C1 segment of cervical spinal cord (tissue), 14 donors: ENCODE data around the gene MRPS15.

Source experiments
- DNase-seq, 14 donors: peaks; one replicate each; lab custom pipeline; 2025; lab: John Stamatoyannopoulos, UW

MRPS15 gene

DNA sequence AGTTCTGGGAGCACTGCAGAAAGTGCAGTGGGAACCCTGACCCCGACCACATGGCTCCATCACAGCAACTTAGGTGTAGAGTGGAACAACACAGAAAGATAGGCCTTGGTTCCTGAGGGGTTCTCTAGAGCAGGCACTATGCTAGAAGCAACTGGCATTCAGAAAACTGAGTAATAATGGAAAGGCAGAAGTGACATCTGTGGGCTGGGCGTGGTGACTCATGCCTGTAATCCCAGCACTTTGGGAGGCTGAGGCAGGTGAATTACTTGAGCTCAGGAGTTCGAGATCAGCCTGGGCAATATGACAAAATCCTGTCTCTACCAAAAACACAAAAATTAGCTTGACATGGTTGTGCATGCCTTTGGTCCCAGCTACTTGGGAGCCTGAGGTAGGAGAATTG, 5.3 kb downstream of the MRPS15 start:
- DNase-seq: no peak

DNA sequence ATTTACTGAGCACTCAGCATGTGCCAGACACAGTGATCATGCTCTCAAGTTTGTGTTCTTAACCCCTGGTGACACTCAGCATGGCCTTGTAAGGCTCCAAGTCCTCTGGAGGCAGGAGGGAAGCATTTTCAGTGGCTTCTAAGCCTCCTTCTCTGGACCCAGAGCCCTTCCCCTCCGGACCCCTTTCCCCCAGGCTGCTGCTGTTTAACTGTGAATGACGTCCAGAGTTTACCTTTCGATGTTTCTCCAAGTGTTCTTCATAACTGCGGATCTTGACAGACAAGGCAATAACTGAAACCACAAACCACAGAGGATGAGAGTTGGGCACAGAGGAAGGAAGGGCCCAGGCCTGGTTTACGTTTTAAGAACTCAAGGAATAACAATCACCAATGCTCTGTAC, 6.5 kb downstream of the MRPS15 start:
- no peak for DNase-seq

DNA sequence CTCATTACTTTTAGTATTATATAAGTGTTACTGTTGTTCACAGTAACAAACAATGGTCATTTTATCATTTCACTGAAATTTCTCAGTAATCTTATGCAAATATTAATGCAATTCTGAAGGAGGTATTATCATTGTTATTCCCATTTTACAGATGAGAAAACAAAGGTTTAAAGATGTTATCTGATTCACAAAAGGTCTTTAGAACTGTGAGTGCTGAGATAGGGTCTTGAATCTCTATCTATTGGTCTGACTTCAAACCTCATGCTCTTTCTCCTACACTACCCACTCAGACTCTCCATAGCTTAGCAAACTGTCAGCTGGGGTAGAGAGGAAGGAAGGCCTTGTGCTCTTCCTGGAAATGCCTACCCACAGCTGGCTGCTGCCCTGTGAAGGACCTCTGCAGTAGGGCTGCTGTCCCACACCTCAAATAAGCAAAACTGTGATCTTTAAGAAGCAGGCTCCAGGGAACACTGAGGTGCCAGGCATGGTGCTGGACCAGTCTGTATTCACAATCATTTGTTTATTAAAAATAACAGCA, 7.7 kb downstream of the MRPS15 start:
- no peak for DNase-seq

DNA sequence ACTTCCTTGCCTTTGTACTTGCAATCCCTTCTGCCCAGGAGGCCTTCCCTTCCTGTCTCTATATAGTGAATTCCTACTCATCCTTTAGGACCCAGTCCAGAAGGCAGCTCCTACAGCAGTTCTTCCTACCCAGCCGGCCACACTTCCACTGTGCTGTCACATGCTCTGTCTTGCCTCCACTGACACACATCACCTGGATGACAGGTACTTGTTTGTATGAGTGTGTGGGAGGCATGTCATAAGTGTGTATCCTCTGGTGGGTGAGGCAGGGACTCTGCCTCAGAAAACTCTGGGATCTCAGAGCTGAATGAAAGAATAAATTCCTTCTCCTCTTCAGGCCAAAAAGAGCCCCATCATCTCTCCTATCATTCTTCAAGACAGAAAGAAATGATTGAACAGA, 8.8 kb downstream of the MRPS15 start:
- DNase-seq: no peak

DNA sequence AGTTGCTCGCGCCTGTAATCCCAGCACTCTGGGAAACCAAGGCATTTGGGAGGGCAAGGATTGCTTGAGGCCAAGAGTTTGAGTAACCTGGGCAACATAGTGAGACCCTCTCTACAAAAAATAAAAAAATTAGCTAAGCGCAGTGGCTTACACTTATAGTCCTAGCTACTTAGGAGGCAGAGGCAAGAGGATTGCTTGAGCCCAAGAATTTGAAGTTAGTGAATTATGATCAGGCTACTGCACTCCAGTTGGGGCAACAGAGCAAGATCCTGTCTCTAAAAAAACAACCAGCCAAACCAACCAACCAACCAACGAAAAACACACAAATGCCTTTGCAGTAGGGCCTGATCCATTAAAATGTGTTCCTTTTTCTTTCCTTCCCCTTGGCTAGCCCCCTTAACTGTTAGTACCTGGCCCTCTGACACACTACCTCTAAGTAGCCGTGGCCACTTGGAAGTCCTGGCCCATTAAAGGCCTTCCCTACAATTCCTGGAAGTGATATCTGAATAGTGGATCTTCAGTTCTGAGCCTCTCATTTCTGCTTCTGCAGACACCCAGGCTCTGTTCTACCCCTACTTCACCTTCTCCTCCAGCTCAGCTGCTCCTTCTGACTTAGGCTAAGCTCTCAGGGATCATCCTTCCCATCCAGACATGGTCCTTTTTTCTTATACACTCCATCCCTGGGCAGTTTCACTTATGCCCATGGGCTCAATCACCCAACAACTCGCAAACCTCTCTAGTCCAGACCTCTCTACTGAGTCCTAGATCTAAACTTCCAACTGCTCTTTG, 10.4 kb downstream of the MRPS15 start:
- DNase-seq: no peak

DNA sequence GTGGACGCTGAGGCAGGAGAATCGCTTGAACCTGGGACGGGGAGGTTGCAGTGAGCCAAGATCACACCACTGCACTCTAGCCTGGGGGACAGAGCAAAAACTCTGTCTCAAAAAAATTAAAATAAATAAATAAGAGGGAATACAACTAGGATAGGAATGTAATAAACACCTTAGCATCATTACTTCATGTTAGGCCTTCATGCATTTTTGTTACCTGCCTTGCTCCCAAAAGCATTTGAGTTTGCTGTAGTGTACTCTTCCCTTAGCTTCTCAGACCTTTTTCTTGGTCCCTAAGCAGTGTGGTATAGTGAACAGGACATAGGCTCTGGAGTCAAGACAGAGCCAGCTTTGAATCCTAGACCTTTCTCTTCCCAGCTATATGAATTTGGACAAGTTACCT, 11.1 kb downstream of the MRPS15 start:
- DNase-seq: no peak

DNA sequence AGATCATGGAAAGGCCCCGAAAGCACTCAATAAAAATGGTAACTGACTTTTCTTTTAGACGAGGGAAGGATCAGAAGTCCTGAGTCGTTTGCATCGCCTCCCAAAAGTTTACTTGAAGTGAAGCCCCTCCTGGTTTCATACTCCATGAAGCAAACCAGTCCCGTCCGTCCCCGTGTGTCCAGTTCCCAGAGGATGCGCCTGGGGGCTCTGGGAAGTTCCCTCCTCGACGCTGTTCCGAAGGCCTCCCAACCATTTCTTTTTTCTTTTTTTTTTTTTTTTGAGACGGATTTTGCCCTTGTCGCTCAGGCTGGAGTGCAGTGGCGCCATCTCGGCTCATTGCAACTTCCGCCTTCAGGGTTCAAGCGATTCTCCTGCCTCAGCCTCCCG, 13.3 kb downstream of the MRPS15 start:
- no peak for DNase-seq

DNA sequence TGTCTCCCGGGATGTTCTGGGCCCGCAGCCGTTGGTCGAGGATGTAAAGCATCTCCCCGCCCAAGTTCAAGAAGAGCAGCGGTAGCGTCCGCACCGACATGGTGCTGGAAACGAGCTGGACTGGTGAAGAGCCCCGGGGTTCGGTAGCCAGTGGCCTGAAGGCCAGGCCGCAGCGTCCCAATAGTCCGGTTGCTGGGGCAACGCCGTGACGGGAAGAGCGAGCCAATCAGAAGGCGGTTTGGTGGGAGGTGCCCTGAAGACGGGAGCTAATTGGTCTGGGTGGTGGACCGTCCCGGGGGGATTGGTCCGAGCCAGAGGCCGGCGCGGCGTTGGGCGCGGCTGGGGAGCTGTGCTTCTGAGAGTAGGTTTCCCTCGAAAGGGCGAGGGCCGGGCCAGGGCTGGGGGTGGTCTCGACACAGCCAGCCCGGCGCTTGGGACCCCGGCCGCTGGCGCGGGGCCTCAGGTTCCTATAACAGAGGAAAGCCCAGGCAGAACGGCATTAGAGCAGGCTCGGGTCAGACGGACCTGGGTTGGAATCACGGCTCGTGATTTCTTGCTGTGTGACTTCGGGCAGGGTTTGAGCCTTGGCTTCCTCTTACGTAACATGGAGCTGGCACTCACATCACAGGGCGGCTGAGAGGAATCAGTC, 13.8 kb downstream of the MRPS15 start, which contains the start of gene OSCP1:
OSCP1 (minus strand) TSS at position 182 of the 649 bp plus-strand sequence; CDS start at position 100, 82 bp downstream.
- DNase-seq: peak; percentile 63 to 95 (median 91)

DNA sequence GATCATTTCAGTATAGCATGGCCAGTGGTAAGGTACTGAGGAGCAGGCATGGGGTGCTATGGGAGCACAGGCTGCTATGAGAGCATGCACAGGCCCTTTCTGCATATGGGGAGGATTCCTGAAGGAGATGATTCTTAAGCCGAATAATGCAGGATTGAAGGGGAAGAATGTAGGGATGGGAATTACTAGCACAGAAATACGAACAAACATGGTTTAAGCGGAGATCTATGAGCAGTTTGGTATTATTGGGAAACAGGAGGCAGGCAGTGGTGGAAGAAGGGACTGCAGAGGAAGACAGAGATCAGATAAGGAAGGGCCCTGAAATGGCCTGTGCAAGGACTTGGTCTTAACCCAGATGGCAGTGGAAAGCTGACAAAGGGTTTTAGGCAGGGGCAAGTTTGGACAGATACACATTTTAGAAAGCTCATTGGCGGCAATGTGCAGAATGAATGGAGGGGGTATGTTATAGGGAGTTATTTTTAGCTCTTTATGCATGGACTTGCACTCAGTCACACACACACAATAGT, 15.6 kb downstream of the MRPS15 start:
- no peak for DNase-seq

DNA sequence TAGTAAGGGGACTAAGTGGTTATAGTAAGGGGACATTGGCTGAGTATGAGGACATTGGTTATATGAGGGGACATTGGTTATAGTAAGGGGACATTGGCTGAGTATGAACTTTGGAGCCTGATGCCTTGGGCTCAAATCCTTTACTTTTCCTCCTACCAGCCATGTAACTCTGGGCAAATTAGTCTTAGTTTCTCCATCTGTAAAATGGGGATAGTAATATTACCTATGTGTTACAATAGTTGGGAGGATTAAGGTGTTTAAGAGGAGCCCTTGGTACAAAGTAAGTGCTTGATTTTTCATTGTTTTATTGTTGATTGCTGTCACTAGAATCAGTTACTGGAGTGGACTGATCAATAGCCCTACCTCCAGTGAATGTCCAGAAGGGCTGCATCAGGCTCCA, 16.7 kb downstream of the MRPS15 start:
- no peak for DNase-seq

DNA sequence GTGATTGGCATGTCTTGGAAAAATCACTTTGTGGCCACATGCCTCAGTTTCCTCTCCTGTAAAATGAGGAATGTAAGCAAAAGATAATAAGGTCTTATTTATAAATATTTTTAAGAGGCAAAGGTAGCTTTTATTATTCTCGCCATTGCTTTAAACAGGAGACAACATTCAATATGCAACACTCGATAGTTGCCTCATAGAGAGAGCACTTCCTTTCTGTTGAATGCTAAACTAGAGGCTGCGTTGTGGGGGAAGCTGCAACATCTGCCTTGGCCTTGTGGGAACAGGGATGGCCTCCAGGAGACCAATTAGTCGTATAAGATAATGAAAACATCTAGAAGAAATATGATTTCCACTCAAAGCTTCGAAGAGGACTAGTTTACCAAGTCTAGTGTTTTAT, 17.4 kb downstream of the MRPS15 start:
- no peak for DNase-seq

DNA sequence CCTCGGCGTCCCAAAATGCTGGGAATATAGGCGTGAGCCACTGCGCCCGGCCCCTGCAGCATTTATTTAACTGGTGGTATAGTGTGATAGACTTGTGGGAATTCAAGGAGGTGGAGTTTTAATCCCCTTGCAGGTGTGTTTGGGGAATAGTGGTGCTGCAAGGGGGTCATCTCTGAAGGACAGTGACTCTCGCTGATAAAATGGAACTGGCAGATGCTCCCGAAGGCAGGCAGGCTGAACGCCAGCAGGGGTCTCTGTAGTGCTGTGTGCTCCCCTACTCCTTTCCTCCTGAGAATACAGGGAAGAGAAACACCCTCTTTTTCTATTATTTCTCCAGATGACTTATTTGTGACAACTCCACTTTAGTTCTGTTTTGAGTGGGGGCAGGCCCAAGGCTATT, 17.9 kb downstream of the MRPS15 start:
- DNase-seq: peak in 1 of 14 donors; percentile 10

DNA sequence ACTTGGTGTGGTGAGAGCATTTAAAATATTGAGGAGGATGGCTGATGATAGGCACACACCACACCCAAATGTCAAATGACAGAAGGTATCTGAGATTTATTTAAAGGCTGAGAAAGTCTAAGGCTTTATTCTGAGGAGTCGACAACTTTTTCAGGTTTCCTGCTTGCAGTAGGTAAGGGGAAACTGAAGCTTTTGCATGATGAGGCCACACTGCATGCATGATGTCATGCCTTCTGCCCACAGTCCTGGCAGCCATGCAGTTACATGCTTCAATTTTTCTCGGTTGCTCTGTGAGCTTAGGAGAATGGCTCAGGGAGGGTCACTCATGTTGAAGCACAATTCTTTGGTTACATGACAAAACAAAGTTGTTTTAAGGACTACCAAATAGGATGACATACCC, 20.9 kb downstream of the MRPS15 start:
- no peak for DNase-seq

DNA sequence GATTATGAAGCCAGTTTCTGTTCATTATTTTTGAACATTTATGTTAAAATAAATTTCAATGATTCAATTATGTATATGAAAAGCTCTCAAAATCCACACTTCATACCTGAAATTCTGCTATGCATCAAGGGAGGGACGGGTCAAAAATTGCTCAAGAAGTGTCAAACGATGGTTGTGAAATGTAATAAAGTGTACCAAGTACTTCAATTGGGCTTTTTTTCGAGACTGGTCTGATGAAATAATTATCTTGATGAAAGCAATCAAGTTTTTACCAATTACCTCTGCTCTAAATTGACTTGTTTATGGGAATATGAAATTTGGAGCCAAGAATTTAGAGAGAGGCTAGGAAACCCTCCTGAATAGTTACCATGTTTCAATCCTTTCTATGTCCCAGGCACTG, 21.8 kb downstream of the MRPS15 start:
- DNase-seq: no peak

DNA sequence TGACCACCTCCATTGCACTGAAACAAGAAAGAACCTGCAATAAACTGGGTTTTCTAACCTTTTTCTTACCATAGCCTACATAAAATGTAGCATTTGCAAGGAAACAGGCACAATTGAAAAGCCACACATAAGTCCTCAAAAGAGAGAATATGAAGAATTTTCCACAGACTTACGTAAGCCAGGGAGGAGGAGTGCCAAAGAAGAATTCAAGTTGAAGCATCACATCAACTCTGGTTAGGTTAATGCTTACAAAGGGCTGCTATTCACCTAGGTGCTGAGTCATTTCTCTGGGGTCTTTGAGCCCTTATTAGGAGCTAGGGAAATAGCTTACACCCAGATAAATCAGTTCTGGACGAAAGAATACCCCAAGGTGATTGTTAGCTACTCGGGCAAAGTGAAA, 23.5 kb downstream of the MRPS15 start:
- no peak for DNase-seq

DNA sequence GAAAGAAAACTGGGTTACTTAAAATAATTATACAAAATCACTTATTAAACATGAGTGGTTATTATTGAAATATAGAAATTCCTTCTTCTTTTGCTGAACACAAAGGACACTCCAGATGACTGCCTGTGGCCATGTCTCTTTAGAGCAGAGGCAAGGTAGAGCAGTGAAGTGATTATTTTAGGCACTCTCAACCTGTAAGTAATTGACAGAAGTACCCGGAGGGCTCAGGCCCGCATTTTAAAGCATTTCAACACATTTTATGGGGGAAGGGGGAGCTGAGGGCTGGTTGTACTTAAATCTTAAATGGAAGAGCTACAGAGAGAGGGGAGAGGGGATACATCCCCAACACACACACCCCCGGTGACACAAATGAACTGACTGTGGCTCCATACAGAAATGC, 24.1 kb downstream of the MRPS15 start:
- no peak for DNase-seq

DNA sequence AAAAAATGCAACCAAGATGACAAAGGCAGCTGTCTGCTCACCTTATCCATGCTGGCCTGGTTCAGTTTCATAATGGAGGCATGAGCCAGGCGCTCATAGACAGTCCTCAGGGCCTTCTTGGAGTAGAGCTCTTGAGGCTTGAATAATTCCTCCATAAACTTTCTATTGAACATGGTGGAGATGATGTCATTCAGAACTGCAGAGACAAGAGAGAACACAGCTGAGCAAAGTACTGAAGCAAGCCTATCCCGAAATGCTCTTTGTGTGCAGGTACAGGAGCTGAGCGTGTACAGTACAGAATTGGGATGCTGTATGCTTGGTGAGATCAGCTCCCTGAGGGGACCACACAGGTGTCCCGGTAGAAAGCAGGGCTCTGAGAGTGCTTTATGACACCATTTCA, 25.5 kb downstream of the MRPS15 start:
- DNase-seq: no peak

DNA sequence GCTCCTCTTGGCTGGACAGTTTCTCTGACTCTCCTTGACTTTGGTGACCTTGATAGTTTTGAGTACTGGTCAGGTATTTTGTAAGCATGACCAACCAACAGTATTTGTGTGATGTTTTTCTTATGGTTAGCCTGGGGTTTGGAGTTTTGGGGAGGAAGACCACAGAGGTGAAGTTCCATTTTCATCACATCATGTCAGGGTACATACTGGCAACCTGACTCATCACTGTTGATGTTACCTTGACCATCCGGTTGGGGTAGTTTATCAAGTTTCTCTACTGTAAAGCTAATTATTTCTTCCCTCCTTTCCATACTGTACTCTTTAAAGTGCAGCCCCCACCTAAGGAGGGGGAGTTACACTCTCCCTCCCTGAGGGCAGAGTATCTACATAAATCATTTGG, 27.4 kb downstream of the MRPS15 start:
- no peak for DNase-seq

DNA sequence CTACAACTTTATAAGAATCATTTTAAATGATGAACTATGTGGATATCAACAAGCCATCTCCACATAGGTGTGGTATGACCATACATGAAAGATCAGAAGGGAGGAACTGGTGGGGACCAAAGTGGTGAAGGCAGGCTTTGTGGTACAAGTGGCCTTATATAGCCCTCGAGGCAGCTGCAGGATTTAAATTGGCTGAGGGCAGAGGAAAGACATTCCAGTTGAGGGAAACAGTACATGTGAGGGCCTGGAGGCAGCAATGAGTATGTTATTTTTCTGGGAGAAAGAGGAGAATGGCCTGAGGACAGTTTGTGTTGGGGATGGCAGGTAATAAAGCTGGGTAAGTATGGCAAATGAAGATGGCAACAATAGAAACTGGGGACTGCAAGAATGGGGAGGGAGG, 31.1 kb downstream of the MRPS15 start:
- DNase-seq: no peak

DNA sequence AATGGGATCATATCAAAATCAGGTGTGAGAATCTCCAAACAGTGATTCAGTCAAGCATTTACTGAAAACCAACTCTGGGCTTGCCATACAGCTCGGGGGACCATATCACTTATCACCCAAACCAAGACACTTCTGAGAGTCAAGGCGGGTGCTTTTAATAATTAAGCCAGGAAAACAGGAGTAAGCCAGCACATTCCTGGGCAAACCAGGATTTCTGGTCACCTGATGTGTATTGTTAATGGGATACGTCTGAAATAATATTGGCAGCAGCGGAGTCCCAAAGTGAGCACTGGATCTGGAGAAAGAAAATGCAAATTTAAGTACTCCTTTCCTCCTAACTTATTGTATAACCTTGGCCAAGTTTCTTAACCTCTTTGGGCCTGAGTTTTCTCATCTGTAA, 31.6 kb downstream of the MRPS15 start:
- no peak for DNase-seq

DNA sequence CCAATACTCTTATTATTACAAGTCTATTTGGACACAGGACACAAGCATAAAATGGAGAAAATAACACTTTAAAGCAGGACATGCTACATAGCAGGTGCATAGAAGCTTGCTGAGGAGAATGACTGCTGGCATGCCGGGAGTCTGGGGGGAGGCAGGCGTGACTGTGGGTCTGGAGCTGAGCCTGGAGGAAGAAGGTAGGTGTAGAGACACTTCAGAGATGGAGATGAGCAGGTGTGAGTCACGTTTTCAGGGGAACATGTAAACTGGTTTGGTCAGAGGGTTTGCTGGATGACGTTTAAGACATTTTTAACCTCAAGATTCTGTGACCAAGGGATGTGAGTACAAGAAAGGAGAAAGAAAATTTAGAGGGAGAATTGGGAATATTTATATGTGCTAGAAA, 38.4 kb downstream of the MRPS15 start:
- DNase-seq: no peak

DNA sequence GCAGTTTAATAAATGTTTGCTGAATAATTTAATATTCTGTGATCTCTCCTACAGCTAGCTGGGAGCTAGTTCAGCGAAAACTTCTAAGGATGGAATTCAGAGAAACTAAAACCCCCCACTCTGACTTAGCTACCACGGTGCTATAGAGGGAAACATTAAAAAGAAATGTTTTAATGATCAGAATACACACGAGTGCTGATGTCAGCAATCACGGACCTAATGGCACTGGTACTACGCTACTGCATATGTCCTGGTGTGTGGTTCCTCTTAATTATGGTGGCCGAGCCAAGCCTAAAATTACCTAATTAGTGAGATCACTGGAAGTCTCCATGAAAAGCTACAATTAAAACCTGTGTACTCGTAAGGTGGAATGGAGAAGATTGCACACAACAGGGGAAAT, 42.5 kb downstream of the MRPS15 start:
- DNase-seq: no peak

DNA sequence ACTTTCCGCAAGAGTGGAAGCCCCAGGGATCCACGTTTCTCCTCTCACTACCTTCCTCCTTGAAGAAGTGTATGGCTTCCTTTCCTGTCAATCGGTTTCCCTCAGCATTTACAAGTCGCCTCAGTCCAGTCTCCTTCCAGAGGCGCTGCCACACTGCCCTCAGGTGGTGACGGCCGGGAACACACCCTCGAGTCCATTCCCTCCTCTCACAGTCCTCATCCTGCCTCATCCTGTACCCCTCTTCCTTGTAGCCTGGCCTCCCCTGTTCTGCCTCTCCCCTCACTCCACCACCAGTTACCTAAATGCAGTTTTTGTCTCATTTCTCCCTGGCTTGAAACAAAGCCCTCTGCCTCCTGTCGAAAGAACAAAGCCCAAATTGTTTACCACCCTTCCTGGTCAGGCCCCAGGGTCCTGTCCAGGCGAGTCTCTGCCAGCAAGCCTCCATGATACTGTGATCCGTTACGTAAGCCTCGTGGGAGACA, 43.3 kb downstream of the MRPS15 start:
- DNase-seq: peak in 13 of 14 donors; percentile 27 to 82 (median 68)
